Neuronal stem cell (in vitro differentiated cells): ENCODE results near the gene B3GALT5.

Experiments used
- DNase-seq: peaks from one replicate; pipeline ENCODE4 v3.0.0-alpha.2; 2013; ENCODE audit warnings: low spot score
- H2AFZ ChIP-seq: one replicate; pipeline ENCODE4 v1.6.1; 2013; ENCODE audit warnings: mild to moderate bottlenecking, low read length, inconsistent platforms
- H2AK5ac ChIP-seq: 2 replicates; pipeline ENCODE4 v1.6.1; 2013; ENCODE audit warnings: low read depth, mild to moderate bottlenecking, inconsistent platforms, low read length, moderate library complexity, mixed read lengths
- H2BK120ac ChIP-seq: 2 replicates; pipeline ENCODE4 v1.6.1; 2013; ENCODE audit warnings: low read depth, mild to moderate bottlenecking, inconsistent platforms, low read length, moderate library complexity, mixed read lengths
- H2BK12ac ChIP-seq: one replicate; pipeline ENCODE4 v1.6.1; 2013; ENCODE audit warnings: low read length, inconsistent platforms
- H2BK15ac ChIP-seq: 2 replicates; pipeline ENCODE4 v1.6.1; 2013; ENCODE audit warnings: mild to moderate bottlenecking, low read length, inconsistent platforms, mixed read lengths
- H2BK5ac ChIP-seq: one replicate; pipeline ENCODE4 v1.6.1; 2013; ENCODE audit warnings: inconsistent platforms, mild to moderate bottlenecking, low read length, moderate library complexity
- H3K14ac ChIP-seq: one replicate; pipeline ENCODE4 v1.6.1; 2013; ENCODE audit warnings: low read length, inconsistent platforms
- H3K18ac ChIP-seq: 2 replicates; pipeline ENCODE4 v1.6.1; 2013; ENCODE audit warnings: low read length, inconsistent platforms
- H3K23ac ChIP-seq: 2 replicates; pipeline ENCODE4 v1.6.1; 2013; ENCODE audit warnings: low read depth, mild to moderate bottlenecking, mixed read lengths, low read length, inconsistent platforms; ENCODE audit not compliant: poor library complexity
- H3K27ac ChIP-seq: replicated peaks from 3 replicates; pipeline ENCODE4 v1.5.1; 2013; ENCODE audit warnings: low read length, inconsistent platforms
- H3K27me3 ChIP-seq, 3 experiments: 2 replicates each; pipeline ENCODE4 v1.6.1; 2013; ENCODE audit warnings: low read length in 3 of 3, mild to moderate bottlenecking in 2 of 3, inconsistent platforms in 1 of 3, low read depth in 1 of 3, mixed read lengths in 1 of 3, moderate library complexity in 1 of 3; ENCODE audit not compliant: control insufficient read depth in 3 of 3, insufficient read depth in 3 of 3
- H3K36me3 ChIP-seq, 2 donors: replicated peaks in 1 of 2; 2 replicates each; pipeline ENCODE4 v1.6.1; 2013; ENCODE audit warnings: low read length in 2 of 2; ENCODE audit not compliant: control insufficient read depth in 2 of 2, insufficient read depth in 2 of 2
- H3K4ac ChIP-seq: 2 replicates; pipeline ENCODE4 v1.6.1; 2013; ENCODE audit warnings: inconsistent platforms, mild to moderate bottlenecking, low read length, moderate library complexity
- H3K4me1 ChIP-seq, 2 donors: 1 replicate in 1 of 2; 2 replicates in 1 of 2; pipeline ENCODE4 v1.6.1; 2013; ENCODE audit warnings: low read length in 2 of 2, low read depth in 1 of 2; ENCODE audit not compliant: control insufficient read depth in 2 of 2, insufficient read depth in 1 of 2
- H3K4me2 ChIP-seq: one replicate; pipeline ENCODE4 v1.6.1; 2013; ENCODE audit warnings: mild to moderate bottlenecking, low read length, inconsistent platforms; ENCODE audit not compliant: insufficient read depth, poor library complexity, severe bottlenecking
- H3K4me3 ChIP-seq, 2 donors: 2 replicates each; pipeline ENCODE4 v1.5.1; 2013; ENCODE audit warnings: low read length in 2 of 2, mild to moderate bottlenecking in 2 of 2, inconsistent platforms in 1 of 2, moderate library complexity in 1 of 2
- H3K79me1 ChIP-seq: one replicate; pipeline ENCODE4 v1.6.1; 2013; ENCODE audit warnings: low read depth, mild to moderate bottlenecking, inconsistent platforms, low read length, moderate library complexity
- H3K9ac ChIP-seq: one replicate; pipeline ENCODE4 v1.6.1; 2013; ENCODE audit warnings: mild to moderate bottlenecking, low read depth, low read length, inconsistent platforms; ENCODE audit not compliant: poor library complexity
- H3K9me3 ChIP-seq, 2 donors: replicated peaks in 1 of 2; 2 replicates each; pipeline versions ENCODE3 to v1.6.1; 2013; ENCODE audit warnings: low read length in 2 of 2, mild to moderate bottlenecking in 2 of 2, inconsistent platforms in 1 of 2, low read depth in 1 of 2, mixed read lengths in 1 of 2, moderate library complexity in 1 of 2; ENCODE audit not compliant: control insufficient read depth in 2 of 2, insufficient read depth in 1 of 2
- H4K8ac ChIP-seq: one replicate; pipeline ENCODE4 v1.6.1; 2013; ENCODE audit warnings: low read depth, mild to moderate bottlenecking, inconsistent platforms, low read length, moderate library complexity
- H4K91ac ChIP-seq: one replicate; pipeline ENCODE4 v1.6.1; 2013; ENCODE audit warnings: low read length, low read depth, mild to moderate bottlenecking, inconsistent platforms; ENCODE audit not compliant: poor library complexity
- WGBS, 2 donors: extraction: QIAGEN DNeasy Blood & Tissue Kit; methylation state at CpG; one replicate each; pipeline ENCODE4 v1.1.7; 2013; ENCODE audit warnings: missing lambda C conversion rate in 2 of 2, mixed read lengths in 1 of 2; ENCODE audit not compliant: insufficient read length in 2 of 2, insufficient replicate concordance in 1 of 2; ENCODE audit errors: extremely low coverage in 2 of 2; 5-methylcytosine and 5-hydroxymethylcytosine counted together

The B3GALT5 gene

GRCh38 chr21:39685236-39685635 is 72.5 kb downstream of the B3GALT5 start:
- Histone ChIP-seq H2AFZ (no peak overlapping the region), H3K9ac (no peak overlapping the region), H2BK12ac (no peak overlapping the region), H3K14ac (no peak overlapping the region), H4K91ac (no peak overlapping the region), H2BK15ac (no peak overlapping the region), H3K9me3 (peaks cover 0 to 5% of the 10 kb centered on the region in 2 donors), H2AK5ac (no peak overlapping the region), H3K36me3 (no peaks in the 10 kb centered on the region), H3K23ac (no peak overlapping the region), H3K27me3 (peaks cover 0 to 2% (median 0%) of the 10 kb centered on the region in 3 experiments), H3K18ac (no peak overlapping the region), H3K4me2 (no peak overlapping the region), H3K27ac (no peak overlapping the region), H2BK120ac (no peak overlapping the region), H3K4ac (no peak overlapping the region), H2BK5ac (no peak overlapping the region), H3K4me3 (no peak overlapping the region), H4K8ac (no peak overlapping the region), H3K79me1 (no peaks in the 10 kb centered on the region), H3K4me1 (no peaks in the 10 kb centered on the region)
- no peak for DNase-seq
- WGBS, 2 donors, result no CpG with 5 or more reads among the region's 1 CpG

- H3K18ac ChIP-seq, result no peak overlapping the region
- no peaks in the 10 kb centered on the region for H3K36me3 ChIP-seq
- no peak overlapping the region for H3K4ac ChIP-seq
- no peak overlapping the region for H2BK15ac ChIP-seq
- H2AFZ ChIP-seq, result no peak overlapping the region
- H3K4me3 ChIP-seq, result no peak overlapping the region
- H3K23ac ChIP-seq, result no peak overlapping the region
- no peaks in the 10 kb centered on the region for H3K4me1 ChIP-seq
- H3K27ac ChIP-seq, result no peak overlapping the region
- peaks cover 0 to 2% (median 0%) of the 10 kb centered on the region in 3 experiments for H3K27me3 ChIP-seq
- no peak overlapping the region for H3K14ac ChIP-seq
- no peak overlapping the region for H4K91ac ChIP-seq
- no peak for DNase-seq
- H4K8ac ChIP-seq, result no peak overlapping the region
- no peak overlapping the region for H2AK5ac ChIP-seq
- WGBS, 2 donors, result no CpG with 5 or more reads among the region's 5 CpGs
- H2BK120ac ChIP-seq, result no peak overlapping the region
- no peak overlapping the region for H2BK5ac ChIP-seq
- H2BK12ac ChIP-seq, result no peak overlapping the region
- H3K9ac ChIP-seq, result no peak overlapping the region
- H3K9me3 ChIP-seq, result peaks cover 0 to 5% of the 10 kb centered on the region in 2 donors
- H3K4me2 ChIP-seq, result no peak overlapping the region
- H3K79me1 ChIP-seq, result no peaks in the 10 kb centered on the region
These were observed 73.3 kb downstream of the B3GALT5 start for GRCh38 chr21:39685991-39686390.

GRCh38 chr21:39686646-39687468 is 74.1 kb downstream of the B3GALT5 start:
- WGBS, 2 donors, result 100% methylated on average over 1 of the region's 15 CpGs; no CpG with 5 or more reads in 1 of the 2 donors
- Histone ChIP-seq H3K36me3 (no peaks in the 10 kb centered on the region), H3K27ac (no peak overlapping the region)

GRCh38 chr21:39688010-39688409 is 75.3 kb downstream of the B3GALT5 start:
- peaks cover 0 to 2% (median 0%) of the 10 kb centered on the region in 3 experiments for H3K27me3 ChIP-seq
- H3K4ac ChIP-seq, result no peak overlapping the region
- H3K79me1 ChIP-seq, result no peaks in the 10 kb centered on the region
- DNase-seq, result no peak
- no peak overlapping the region for H2BK12ac ChIP-seq
- no peak overlapping the region for H3K4me2 ChIP-seq
- H3K36me3 ChIP-seq, result no peaks in the 10 kb centered on the region
- H3K4me1 ChIP-seq, result no peaks in the 10 kb centered on the region
- no peak overlapping the region for H3K23ac ChIP-seq
- peaks cover 0 to 5% of the 10 kb centered on the region in 2 donors for H3K9me3 ChIP-seq
- H3K18ac ChIP-seq, result no peak overlapping the region
- H4K91ac ChIP-seq, result no peak overlapping the region
- no peak overlapping the region for H2BK120ac ChIP-seq
- H3K14ac ChIP-seq, result no peak overlapping the region
- no peak overlapping the region for H4K8ac ChIP-seq
- no peak overlapping the region for H2AK5ac ChIP-seq
- WGBS, 2 donors, result no CpG with 5 or more reads among the region's 1 CpG
- H3K4me3 ChIP-seq, result no peak overlapping the region
- H2BK5ac ChIP-seq, result no peak overlapping the region
- no peak overlapping the region for H3K27ac ChIP-seq
- H3K9ac ChIP-seq, result no peak overlapping the region
- H2BK15ac ChIP-seq, result no peak overlapping the region
- no peak overlapping the region for H2AFZ ChIP-seq

More at GRCh38 chr21:39686646-39687468, 74.1 kb downstream of the B3GALT5 start:
- no peak overlapping the region for H3K9ac ChIP-seq
- no peak overlapping the region for H2BK120ac ChIP-seq
- no peak overlapping the region for H4K91ac ChIP-seq
- no peak overlapping the region for H2BK15ac ChIP-seq
- H4K8ac ChIP-seq, result no peak overlapping the region
- no peak overlapping the region for H2AFZ ChIP-seq
- no peaks in the 10 kb centered on the region for H3K79me1 ChIP-seq
- H3K9me3 ChIP-seq, result peaks cover 0 to 5% of the 10 kb centered on the region in 2 donors
- no peak overlapping the region for H2BK5ac ChIP-seq
- H2AK5ac ChIP-seq, result no peak overlapping the region
- no peak overlapping the region for H3K14ac ChIP-seq
- H3K18ac ChIP-seq, result peak overlapping the region; percentile 54
- no peaks in the 10 kb centered on the region for H3K4me1 ChIP-seq
- peak overlapping the region; percentile 67 for H2BK12ac ChIP-seq
- H3K4ac ChIP-seq, result no peak overlapping the region
- DNase-seq, result no peak
- H3K4me3 ChIP-seq, result no peak overlapping the region
- H3K4me2 ChIP-seq, result no peak overlapping the region
- H3K23ac ChIP-seq, result no peak overlapping the region
- peaks cover 0 to 2% (median 0%) of the 10 kb centered on the region in 3 experiments for H3K27me3 ChIP-seq
